ENCODE measurements around the gene PLEK.
"Not testable (repeated sequence)": the region's sequence is repeated elsewhere in the genome, so short reads cannot be mapped to it uniquely, and the experiment has no call there.

The PLEK gene

DNA sequence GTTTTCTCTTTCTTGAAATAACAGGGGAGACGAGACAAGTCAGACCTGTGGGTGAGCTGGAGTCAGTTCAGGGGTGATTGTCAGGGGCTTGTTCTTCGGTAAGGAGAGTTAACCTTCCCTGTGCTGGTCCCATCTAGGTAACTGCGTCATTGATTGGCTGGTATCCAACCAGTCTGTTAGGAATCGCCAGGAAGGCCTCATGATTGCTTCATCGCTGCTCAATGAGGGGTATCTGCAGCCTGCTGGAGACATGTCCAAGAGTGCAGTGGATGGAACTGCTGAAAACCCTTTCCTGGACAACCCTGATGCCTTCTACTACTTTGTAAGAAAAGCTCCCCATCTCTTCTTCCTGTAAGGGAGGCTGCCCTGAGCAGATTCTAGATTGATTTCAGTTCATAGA lies 21.3 kb downstream of the PLEK start:
- no peak for DNase-seq

DNA sequence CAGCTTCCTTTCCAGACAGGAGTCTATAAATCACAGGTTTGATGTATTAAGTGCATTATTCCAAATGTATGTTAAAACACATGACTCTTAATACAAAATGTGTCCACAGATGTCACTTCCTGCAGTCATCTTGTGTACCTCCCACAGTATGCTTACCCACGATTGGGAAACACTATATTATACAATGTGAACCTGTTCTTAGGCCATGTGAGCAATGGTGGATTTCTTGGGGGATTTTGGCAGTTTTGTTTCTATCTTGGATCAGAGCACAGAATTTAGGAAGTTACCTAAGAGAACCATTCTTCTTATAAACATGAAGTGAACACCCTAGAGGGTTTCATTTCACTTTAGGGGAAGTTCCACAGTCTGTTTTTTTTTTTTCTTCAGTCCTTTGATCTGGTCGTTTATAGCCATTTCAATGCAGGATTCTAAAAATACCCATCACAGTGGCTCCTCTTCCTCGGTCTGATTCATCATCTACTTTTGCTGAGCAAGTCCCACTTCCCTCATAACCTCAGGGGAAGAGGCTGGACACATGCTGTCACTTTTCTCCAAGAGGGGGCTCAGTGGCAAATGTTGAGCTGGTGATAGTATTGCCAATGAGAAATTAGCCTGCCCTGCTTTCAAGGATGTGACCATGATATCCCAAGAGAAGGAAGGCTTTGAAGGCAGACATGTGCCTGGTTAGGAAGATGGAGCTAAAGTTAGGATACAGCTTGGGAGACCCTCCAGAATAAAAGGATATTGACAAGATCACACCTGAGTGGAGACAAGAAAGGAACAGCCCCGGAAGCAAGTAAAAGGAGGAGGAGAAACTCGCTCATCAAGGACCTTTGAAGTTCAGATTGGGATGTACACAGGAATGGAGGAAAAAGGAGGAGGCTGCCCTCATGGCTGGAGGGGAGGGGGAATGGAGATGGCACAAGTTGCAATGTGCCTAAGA lies 22.6 kb downstream of the PLEK start:
- no peak for DNase-seq

- no peak for DNase-seq
Measured at GRCh38 chr2:68388358-68388757, 23.3 kb downstream of the PLEK start.

- DNase-seq = no peak
Measured at GRCh38 chr2:68388772-68389171, 23.7 kb downstream of the PLEK start.

GRCh38 chr2:68390114-68390513 lies 25.0 kb downstream of the PLEK start:
- DNase-seq = no peak

- no peak for DNase-seq
Measured at GRCh38 chr2:68390586-68390985, 25.5 kb downstream of the PLEK start.

DNA sequence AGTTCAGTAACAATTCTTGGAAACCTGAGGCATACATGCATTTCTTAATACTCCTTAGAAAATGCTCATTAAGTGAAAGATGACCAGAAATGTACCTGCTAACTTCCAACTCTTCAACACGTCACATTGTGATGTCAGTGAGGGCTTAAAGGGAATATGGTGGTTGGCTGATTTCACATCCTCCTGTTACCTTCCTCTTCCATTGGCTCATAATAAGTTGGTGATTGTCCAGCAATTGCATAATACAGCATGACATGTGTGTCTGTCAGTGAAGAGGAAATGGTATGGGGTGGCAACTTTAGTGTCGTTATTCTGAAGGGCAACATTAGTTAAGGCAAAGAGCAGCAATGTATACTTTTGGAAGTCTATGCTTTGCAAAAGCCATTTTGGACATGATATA lies 26.0 kb downstream of the PLEK start:
- DNase-seq = no peak

DNA sequence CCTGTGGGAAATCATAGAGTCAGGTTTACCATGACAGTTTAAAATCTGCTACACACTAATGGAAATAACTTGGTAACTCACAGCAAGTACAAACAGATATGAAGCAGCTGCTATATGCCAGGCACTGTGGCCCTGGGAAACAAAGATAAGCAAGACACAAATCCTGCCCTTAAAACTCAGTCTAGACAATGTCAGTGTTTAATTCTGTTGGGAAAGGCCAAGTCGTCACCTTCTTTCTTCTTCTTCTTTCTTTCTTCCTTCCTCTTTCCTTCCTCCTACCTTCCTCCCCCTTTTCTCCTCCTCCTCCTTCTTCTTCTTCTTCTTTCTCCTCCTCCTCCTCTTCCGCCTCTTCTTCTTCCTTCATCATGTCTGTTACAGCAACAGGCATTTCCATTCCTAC lies 26.8 kb downstream of the PLEK start:
- no peak for DNase-seq

DNA sequence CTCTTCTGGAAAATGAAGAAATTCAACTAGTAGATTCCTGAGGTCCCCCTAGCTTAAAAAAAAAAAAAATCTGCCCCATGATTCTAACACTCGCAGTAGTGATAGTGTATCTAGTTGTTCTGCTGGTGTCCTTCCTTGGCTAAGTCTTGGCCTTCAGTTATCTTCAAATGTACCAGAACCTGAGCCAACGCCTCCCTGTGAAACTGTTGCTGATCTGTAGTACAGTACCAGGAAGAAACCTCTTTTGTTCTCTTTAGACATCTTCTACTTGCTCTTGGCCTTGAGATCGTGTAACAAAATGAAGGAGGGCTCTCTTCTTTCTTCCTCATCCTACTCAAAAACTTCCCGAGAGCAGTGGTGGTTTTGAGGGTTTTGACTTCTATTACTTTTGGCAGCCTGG lies 31.0 kb downstream of the PLEK start:
- no peak for DNase-seq

DNA sequence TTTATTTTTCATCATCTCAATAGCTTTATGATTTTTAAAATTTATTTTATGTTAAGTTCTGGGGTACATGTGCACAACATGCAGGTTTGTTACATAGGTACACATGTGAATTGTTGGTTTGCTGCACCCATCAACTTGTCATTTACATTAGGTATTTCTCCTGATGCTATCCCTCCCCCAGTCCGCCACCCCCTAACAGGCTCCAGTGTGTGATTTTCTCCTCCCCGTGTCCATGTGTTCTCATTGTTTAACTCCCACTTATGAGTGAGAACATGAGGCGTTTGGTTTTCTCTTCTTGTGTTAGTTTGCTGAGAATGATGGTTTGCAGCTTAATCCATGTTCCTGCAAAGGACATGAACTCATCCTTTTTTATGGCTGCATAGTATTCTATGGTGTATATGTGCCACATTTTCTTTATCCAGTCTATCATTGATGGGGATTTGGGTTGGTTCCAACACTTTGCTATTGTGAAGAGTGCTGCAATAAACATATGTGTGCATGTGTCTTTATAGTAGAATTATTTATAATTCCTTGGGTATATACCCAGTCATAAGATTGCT lies 32.7 kb downstream of the PLEK start:
- not testable (repeated sequence) for DNase-seq

GRCh38 chr2:68403199-68403644 lies 38.1 kb downstream of the PLEK start:
- DNase-seq = no peak

DNA sequence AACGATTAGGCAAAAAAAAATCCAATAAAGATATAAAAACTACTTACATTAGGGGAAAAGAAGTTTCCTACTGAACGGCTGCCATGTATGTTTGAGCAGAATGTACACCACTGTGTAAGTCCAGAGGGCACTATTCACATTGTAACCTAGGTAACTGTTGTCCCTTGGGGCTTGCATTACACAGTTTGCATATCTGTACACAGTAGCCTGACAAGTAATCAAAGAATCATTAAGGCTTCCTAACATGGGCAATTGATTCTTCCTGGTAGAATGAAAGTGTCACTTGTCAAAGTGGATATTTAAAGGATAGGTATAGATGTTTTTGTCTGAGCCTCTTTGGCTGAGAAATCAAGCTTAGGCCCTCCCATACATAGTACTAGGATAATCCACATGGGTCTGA lies 39.1 kb downstream of the PLEK start:
- DNase-seq = no peak

- no peak for DNase-seq
Measured at GRCh38 chr2:68404893-68405799, 40.1 kb downstream of the PLEK start.

GRCh38 chr2:68411397-68412126 lies 46.5 kb downstream of the PLEK start:
- no peak for DNase-seq

- no peak for DNase-seq
Measured at GRCh38 chr2:68412127-68412819, 47.2 kb downstream of the PLEK start.

- DNase-seq = no peak
Measured at GRCh38 chr2:68413466-68413865, 48.4 kb downstream of the PLEK start.

- DNase-seq = no peak
Measured at GRCh38 chr2:68414452-68414851, 49.4 kb downstream of the PLEK start.

DNA sequence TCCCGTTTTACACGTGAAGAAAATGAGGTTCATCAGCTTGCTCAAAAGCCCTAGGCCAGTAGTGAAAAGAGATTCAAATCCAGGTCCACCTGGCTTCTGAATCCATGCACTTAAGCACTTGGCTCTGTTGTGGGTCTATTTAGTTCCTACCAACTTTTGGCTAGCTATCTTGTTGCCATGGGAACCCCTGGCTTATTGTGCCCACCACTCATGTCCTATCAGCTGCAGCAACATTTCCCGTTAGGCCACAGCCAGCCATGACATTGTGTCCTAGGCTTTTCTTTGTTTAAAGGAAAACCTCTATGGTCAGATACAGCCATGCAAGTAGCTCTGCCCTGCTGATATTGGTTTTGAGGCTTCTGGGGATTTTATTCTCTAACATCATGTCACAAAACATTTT lies 49.8 kb downstream of the PLEK start:
- DNase-seq = no peak

DNA sequence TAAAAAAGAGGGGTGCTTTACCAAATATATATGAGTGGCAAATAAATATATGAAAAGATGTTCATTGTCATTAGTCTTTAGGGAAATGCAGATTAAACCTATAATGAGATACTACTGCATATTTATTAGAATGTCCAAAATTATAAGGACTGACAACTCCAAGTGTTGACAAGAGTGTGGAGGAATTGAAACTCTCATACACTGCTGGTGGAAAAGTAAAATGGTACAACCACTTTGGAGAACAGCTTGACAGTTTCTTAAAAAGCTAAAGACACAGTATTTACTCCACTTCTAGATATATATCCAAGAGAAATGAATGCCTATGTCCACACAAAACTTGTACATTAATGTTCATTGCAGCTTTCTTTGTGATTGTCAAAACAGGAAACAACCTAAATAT lies 50.4 kb downstream of the PLEK start:
- no peak for DNase-seq

GRCh38 chr2:68416081-68416675 lies 51.1 kb downstream of the PLEK start:
- no peak for DNase-seq

GRCh38 chr2:68417926-68418325 lies 52.8 kb downstream of the PLEK start:
- DNase-seq = no peak

DNA sequence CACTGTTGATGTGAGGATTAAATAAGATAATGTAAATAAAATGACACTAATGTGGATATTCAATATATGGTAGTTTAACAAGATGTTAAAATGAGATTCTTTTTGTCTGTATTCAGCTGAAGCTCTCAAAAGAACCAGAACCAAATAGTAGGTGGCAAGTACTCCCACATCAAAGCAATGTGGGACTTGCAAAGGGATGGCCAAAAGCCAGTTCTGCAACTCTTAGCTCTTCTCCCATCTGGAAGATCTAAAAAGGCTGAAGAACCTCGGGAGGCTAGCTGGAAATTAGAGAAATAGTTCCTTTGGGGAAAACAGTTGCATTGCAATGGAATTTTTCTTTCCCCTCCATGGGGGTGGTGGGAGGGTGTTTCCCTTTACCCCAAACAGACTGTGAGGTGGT lies 53.3 kb downstream of the PLEK start:
- no peak for DNase-seq
